ENCODE measurements around the gene DHRS1. TPM values are rescaled to one million over a fixed set of nuclear protein-coding genes. Genes with fewer than 3 reads are reported as not detected.

DHRS1 gene
- total RNA-seq, 2 experiments from 2014 or later = 11.7 to 14.6 TPM

GRCh38 chr14:24271834-24272263 is 27.7 kb downstream of the DHRS1 start:
- ATAC-seq = no peak
- POLR2A ChIA-PET = interaction anchor here (0.7 to 1.7 kb wide), 11 partner anchors 8 to 1682 kb away, joined by 3 to 12 read pairs (median 5); partner anchors contain the start of genes CIDEB, DCAF11, LTB4R and NRL
- CTCF ChIA-PET = interaction anchor here (0.7 to 6.5 kb wide), 15 partner anchors 11 to 206 kb away, joined by 3 to 36 read pairs (median 8); partner anchors contain the start of genes CIDEB, DHRS1, MDP1 and NOP9
- Mint-ChIP-seq H3K4me1 (peaks cover 51% of the 10 kb centered on the region), H3K4me3 (peak overlapping the region; percentile 83), H3K36me3 (ENCODE audit: low read depth) (peaks cover 21% of the 10 kb centered on the region), H3K27ac (peak overlapping the region; percentile 97), H3K27me3 (no peaks in the 10 kb centered on the region), H3K9me3 (ENCODE audit: low read depth) (no peaks in the 10 kb centered on the region)
- intact Hi-C loops (cut with DNase I, micrococcal nuclease) = loop anchor here (1.0 to 10.0 kb wide), 17 partner anchors 25 to 717 kb away; partner anchors contain the start of genes CHMP4A (in 2 of the 2), GMPR2 (in 2 of the 2), NEDD8 (in 2 of the 2) and TINF2 (in 2 of the 2)
- DNase-seq = no peak

- Mint-ChIP-seq H3K27me3 (no peaks in the 10 kb centered on the region), H3K36me3 (ENCODE audit: low read depth) (peaks cover 26% of the 10 kb centered on the region), H3K4me1 (peaks cover 46% of the 10 kb centered on the region), H3K9me3 (ENCODE audit: low read depth) (no peaks in the 10 kb centered on the region), H3K4me3 (peak within 1 kb of the TSS; percentile 83), H3K27ac (peak within 1 kb of the TSS; percentile 97)
- peak; percentile 94 for DNase-seq
- POLR2A ChIA-PET = interaction anchor here (0.6 to 1.7 kb wide), 10 partner anchors 8 to 157 kb away, joined by 3 to 12 read pairs (median 5); partner anchors contain the start of genes CIDEB, DCAF11, LTB4R and NRL
- intact Hi-C loops (cut with DNase I, micrococcal nuclease) = loop anchor here (1.0 to 10.0 kb wide), 17 partner anchors 24 to 716 kb away; partner anchors contain the start of genes CHMP4A (in 2 of the 2), GMPR2 (in 2 of the 2), NEDD8 (in 2 of the 2) and TINF2 (in 2 of the 2)
- ATAC-seq = peak; percentile 85
- CTCF ChIA-PET = interaction anchor here (0.6 to 6.5 kb wide), 14 partner anchors 12 to 83 kb away, joined by 3 to 36 read pairs (median 8); partner anchors contain the start of genes CIDEB, DHRS1, IPO4 and MDP1
Observed at GRCh38 chr14:24271134-24271833, 28.3 kb downstream of the DHRS1 start, which contains the start of gene RABGGTA. Gene RABGGTA (minus strand): TSS chr14:24271597. CDS start chr14:24271115, 482 bp downstream.

GRCh38 chr14:24270537-24271133 is 28.9 kb downstream of the DHRS1 start:
- Mint-ChIP-seq H3K36me3 (ENCODE audit: low read depth) (peaks cover 26% of the 10 kb centered on the region), H3K4me1 (peaks cover 45% of the 10 kb centered on the region), H3K27me3 (no peaks in the 10 kb centered on the region), H3K9me3 (ENCODE audit: low read depth) (no peaks in the 10 kb centered on the region), H3K27ac (peak overlapping the region; percentile 96), H3K4me3 (peak overlapping the region; percentile 83)
- ATAC-seq = no peak
- intact Hi-C loops (cut with DNase I, micrococcal nuclease) = loop anchor here (1.0 to 10.0 kb wide), 17 partner anchors 23 to 716 kb away; partner anchors contain the start of genes CHMP4A (in 2 of the 2), GMPR2 (in 2 of the 2), NEDD8 (in 2 of the 2) and TINF2 (in 2 of the 2)
- ChIA-PET POLR2A (interaction anchor here (0.6 to 2.0 kb wide), 12 partner anchors 8 to 156 kb away, joined by 3 to 12 read pairs (median 5); partner anchors contain the start of genes CIDEB, DCAF11, LTB4R and NRL), CTCF (interaction anchor here (0.6 to 6.5 kb wide), 14 partner anchors 13 to 82 kb away, joined by 3 to 36 read pairs (median 8); partner anchors contain the start of genes CIDEB, DHRS1, IPO4 and MDP1)
- DNase-seq = no peak

DNA sequence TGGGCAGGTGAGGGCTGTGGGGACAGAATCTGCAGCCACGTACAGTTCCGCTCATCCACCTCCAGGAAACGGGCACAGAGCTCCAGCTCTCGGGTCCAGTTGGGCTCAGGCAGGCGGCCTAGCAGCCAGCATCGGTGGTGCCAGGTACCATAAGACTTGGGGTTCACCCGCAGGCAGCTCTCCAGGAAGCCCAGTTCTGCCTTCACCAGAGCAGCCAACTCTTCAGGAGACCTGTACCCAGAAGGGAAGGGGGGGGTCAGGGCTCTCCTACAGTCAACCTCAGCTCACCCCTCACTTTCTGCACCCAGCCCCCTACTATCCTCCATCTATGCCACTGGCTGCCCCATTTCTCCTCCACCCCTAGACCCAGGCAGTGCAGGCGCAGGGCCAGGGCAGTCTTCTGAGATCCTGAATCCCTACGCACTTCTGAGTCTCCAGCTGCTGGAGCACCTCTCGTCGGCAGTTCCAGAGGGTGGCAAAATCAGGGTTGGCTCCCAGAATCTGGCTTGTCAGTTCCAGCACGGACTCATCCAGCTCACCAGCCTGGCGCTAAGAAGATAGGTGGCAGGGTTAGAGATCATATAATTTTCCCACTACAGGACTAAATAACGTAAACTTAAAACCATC is 29.6 kb downstream of the DHRS1 start:
- intact Hi-C loops (cut with DNase I, micrococcal nuclease) = loop anchor here (5.0 to 10.0 kb wide), 4 partner anchors 38 to 715 kb away; partner anchors contain the start of genes CARMIL3 (in 1 of the 2), GMPR2 (in 1 of the 2), NEDD8 (in 1 of the 2) and THTPA (in 1 of the 2)
- ChIA-PET POLR2A (interaction anchor here (1.1 to 2.0 kb wide), 4 partner anchors 9 to 28 kb away, joined by 4 to 6 read pairs (median 5); partner anchors contain the start of gene TINF2), CTCF (interaction anchor here (0.7 to 6.5 kb wide), 11 partner anchors 13 to 143 kb away, joined by 3 to 36 read pairs (median 7); partner anchors contain the start of genes CIDEB, MDP1, TINF2 and TM9SF1)
- H3K27me3 Mint-ChIP-seq = no peaks in the 10 kb centered on the region
- H3K36me3 Mint-ChIP-seq (ENCODE audit: low read depth) = peaks cover 26% of the 10 kb centered on the region
- no peak overlapping the region for H3K27ac Mint-ChIP-seq
- no peaks in the 10 kb centered on the region for H3K9me3 Mint-ChIP-seq (ENCODE audit: low read depth)
- ATAC-seq (no peak), DNase-seq (no peak)
- H3K4me1 Mint-ChIP-seq = peaks cover 39% of the 10 kb centered on the region
- peak overlapping the region; percentile 83 for H3K4me3 Mint-ChIP-seq

DNA sequence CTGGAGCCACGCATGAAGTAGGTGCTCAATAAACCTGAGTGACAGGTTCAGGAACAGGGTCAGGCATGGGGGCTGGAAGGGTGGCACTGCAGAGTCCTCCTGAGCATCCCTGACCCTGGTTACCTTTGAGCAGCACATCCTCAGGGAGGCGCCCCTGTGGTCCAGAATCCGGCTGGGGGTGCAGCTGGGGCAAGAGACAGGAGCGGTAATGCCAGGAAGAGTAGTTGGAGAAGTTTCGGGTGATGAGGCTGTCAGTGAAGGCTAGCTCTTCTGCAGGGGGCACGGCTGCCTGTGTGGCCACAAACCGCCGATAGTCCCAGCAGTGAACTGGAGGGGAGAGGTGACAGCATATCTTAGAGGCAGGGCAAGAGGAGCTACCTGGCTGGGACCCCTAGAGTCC is 30.2 kb downstream of the DHRS1 start:
- DNase-seq (no peak), ATAC-seq (no peak)
- no peak overlapping the region for H3K27ac Mint-ChIP-seq
- intact Hi-C loops (cut with DNase I, micrococcal nuclease) = no loop called here
- ChIA-PET CTCF (interaction anchor here (0.7 to 4.8 kb wide), 8 partner anchors 18 to 173 kb away, joined by 3 to 25 read pairs (median 6); partner anchors contain the start of genes CIDEB, MDP1 and TINF2), POLR2A (interaction anchor here (1.1 to 2.0 kb wide), 3 partner anchors 10 to 27 kb away, joined by 4 to 6 read pairs (median 5); partner anchors contain the start of gene TINF2)
- H3K9me3 Mint-ChIP-seq (ENCODE audit: low read depth) = no peaks in the 10 kb centered on the region
- peaks cover 26% of the 10 kb centered on the region for H3K36me3 Mint-ChIP-seq (ENCODE audit: low read depth)
- H3K4me3 Mint-ChIP-seq = no peak overlapping the region
- H3K27me3 Mint-ChIP-seq = no peaks in the 10 kb centered on the region
- peaks cover 36% of the 10 kb centered on the region for H3K4me1 Mint-ChIP-seq

DNA sequence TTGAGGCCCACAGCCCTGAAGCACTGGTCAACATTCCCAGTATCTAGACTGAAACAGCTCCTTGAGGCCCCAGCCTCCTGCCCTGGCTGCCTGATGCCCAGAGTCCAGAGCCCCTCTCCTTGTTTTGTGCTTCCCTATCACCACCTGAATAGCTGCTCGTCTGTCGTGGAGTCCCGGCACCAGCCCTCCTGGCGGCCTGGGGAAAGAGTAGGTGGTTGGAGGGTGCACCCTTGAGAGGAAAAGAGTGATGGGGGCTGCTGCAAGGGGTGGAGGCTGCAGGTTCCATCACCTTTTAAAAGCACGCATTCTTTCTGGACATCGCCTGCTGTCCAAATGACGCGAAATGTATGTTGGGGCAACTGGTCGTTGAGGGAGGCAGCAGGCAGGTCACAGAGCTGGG is 31.4 kb downstream of the DHRS1 start:
- Mint-ChIP-seq H3K9me3 (ENCODE audit: low read depth) (no peaks in the 10 kb centered on the region), H3K4me1 (peaks cover 25% of the 10 kb centered on the region), H3K27ac (no peak overlapping the region), H3K4me3 (no peak overlapping the region), H3K36me3 (ENCODE audit: low read depth) (peaks cover 25% of the 10 kb centered on the region), H3K27me3 (no peaks in the 10 kb centered on the region)
- intact Hi-C loops (cut with DNase I, micrococcal nuclease) = no loop called here
- POLR2A ChIA-PET = interaction anchor here (0.6 kb wide), 2 partner anchors 25 to 45 kb away, joined by 5 to 8 read pairs; no protein-coding TSS in a partner anchor
- DNase-seq = no peak
- no peak for ATAC-seq
- CTCF ChIA-PET = interaction anchor here (4.8 kb wide), 1 partner anchor 40 kb away, joined by 20 read pairs; the partner anchor contains the start of gene CIDEB

- H3K27me3 Mint-ChIP-seq = no peaks in the 10 kb centered on the region
- POLR2A ChIA-PET = interaction anchor here (0.6 kb wide), 1 partner anchor 24 kb away, joined by 5 read pairs; no protein-coding TSS in a partner anchor
- CTCF ChIA-PET = no interaction called here
- DNase-seq = no peak
- H3K4me3 Mint-ChIP-seq = no peak overlapping the region
- H3K36me3 Mint-ChIP-seq (ENCODE audit: low read depth) = peaks cover 25% of the 10 kb centered on the region
- H3K27ac Mint-ChIP-seq = no peak overlapping the region
- ATAC-seq = no peak
- H3K4me1 Mint-ChIP-seq = peaks cover 18% of the 10 kb centered on the region
- H3K9me3 Mint-ChIP-seq (ENCODE audit: low read depth) = no peaks in the 10 kb centered on the region
- intact Hi-C loops (cut with DNase I, micrococcal nuclease) = no loop called here
Observed at GRCh38 chr14:24267516-24267915, 32.1 kb downstream of the DHRS1 start.

- no peak overlapping the region for H3K4me3 Mint-ChIP-seq
- H3K36me3 Mint-ChIP-seq (ENCODE audit: low read depth) = peaks cover 23% of the 10 kb centered on the region
- ATAC-seq (no peak), DNase-seq (no peak)
- POLR2A ChIA-PET = no interaction called here
- CTCF ChIA-PET = interaction anchor here (1.2 kb wide), 1 partner anchor 24 kb away, joined by 3 read pairs; the partner anchor contains the start of gene TINF2
- no peak overlapping the region for H3K27ac Mint-ChIP-seq
- no peaks in the 10 kb centered on the region for H3K27me3 Mint-ChIP-seq
- H3K9me3 Mint-ChIP-seq (ENCODE audit: low read depth) = no peaks in the 10 kb centered on the region
- H3K4me1 Mint-ChIP-seq = peaks cover 9% of the 10 kb centered on the region
- intact Hi-C loops (cut with DNase I, micrococcal nuclease) = no loop called here
Observed at GRCh38 chr14:24266344-24267244, 33.0 kb downstream of the DHRS1 start.

DNA sequence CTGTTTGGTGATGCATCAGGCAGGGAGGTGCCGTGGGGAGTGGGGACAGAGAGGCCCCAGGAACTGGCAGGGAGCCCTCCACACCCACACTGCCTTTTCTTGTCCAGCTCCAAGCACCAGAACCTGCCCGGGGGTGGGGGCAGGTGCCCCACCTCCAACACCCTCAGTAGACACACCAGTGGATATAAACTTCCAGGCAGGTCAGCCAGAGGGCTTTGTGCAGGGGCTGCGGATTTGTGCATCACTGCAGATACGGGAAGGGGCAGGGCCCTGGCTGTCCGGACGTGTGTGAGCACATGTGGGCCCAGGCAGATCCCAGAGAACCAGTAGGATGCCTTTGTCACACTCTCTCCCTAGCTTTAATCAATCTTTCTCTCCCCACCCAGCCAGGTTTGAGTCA is 35.3 kb downstream of the DHRS1 start:
- no peaks in the 10 kb centered on the region for H3K27me3 Mint-ChIP-seq
- H3K9me3 Mint-ChIP-seq (ENCODE audit: low read depth) = no peaks in the 10 kb centered on the region
- no peak overlapping the region for H3K27ac Mint-ChIP-seq
- ChIA-PET POLR2A (no interaction called here), CTCF (interaction anchor here (0.6 to 2.0 kb wide), 4 partner anchors 16 to 145 kb away, joined by 3 to 9 read pairs (median 4); no protein-coding TSS in a partner anchor)
- intact Hi-C loops (cut with DNase I, micrococcal nuclease) = no loop called here
- no peak for ATAC-seq
- DNase-seq = no peak
- no peak overlapping the region for H3K4me3 Mint-ChIP-seq
- peaks cover 24% of the 10 kb centered on the region for H3K36me3 Mint-ChIP-seq (ENCODE audit: low read depth)
- H3K4me1 Mint-ChIP-seq = no peaks in the 10 kb centered on the region
